Right atrium auricular region (tissue), 2 donors: ENCODE results near the gene IGF2. TPM values are rescaled to one million over a fixed set of nuclear protein-coding genes. Genes with fewer than 3 reads are reported as not detected.

Experiments used
- DNase-seq: peaks from one replicate; pipeline ENCODE4 v3.0.0-alpha.2; 2019; ENCODE audit warnings: low spot score
- H3K27ac ChIP-seq, 2 donors: fragments of 200-600 bp; sonication (generic); 1 replicate in 1 of 2; 2 replicates in 1 of 2; pipeline ENCODE4 v1.5.1; 2016 to 2019
- H3K27me3 ChIP-seq, 2 donors: fragments of 200-600 bp; sonication (generic); one replicate each; pipeline versions ENCODE4 v1.5.1 to v1.6.0; 2017 to 2019
- H3K36me3 ChIP-seq: fragments of 200-600 bp; sonication (generic); one replicate; pipeline ENCODE4 v1.5.1; 2016
- H3K4me1 ChIP-seq, 2 donors: fragments of 200-600 bp; sonication (generic); one replicate each; pipeline versions ENCODE4 v1.5.1 to v1.6.0; 2017 to 2019
- H3K4me3 ChIP-seq, 2 donors: fragments of 200-600 bp; sonication (generic); 1 replicate in 1 of 2; 2 replicates in 1 of 2; pipeline ENCODE4 v1.5.1; 2017 to 2019; ENCODE audit warnings: mild to moderate bottlenecking in 1 of 2, moderate library complexity in 1 of 2
- H3K9me3 ChIP-seq, 2 donors: fragments of 200-600 bp; sonication (generic); one replicate each; pipeline ENCODE4 v1.5.1; 2019
- total RNA-seq, 2 donors: library from RNA; depleted of rRNA; stranded (reverse); fragments of >200 nt; gene quantifications; one replicate each; pipeline ENCODE4 v1.1.0, GENCODE V29; 2016
- TF ChIP-seq, protein P1 (sequence below), 2 donors: fragments of 200-600 bp; sonication (generic); IDR thresholded peaks; one replicate each; pipeline ENCODE4 v1.5.1; 2019; ENCODE audit warnings: antibody characterized with exemption in 2 of 2

The IGF2 gene
- total RNA-seq, 2 donors from 2014 or later = 43.2 to 61.9 TPM

DNA sequence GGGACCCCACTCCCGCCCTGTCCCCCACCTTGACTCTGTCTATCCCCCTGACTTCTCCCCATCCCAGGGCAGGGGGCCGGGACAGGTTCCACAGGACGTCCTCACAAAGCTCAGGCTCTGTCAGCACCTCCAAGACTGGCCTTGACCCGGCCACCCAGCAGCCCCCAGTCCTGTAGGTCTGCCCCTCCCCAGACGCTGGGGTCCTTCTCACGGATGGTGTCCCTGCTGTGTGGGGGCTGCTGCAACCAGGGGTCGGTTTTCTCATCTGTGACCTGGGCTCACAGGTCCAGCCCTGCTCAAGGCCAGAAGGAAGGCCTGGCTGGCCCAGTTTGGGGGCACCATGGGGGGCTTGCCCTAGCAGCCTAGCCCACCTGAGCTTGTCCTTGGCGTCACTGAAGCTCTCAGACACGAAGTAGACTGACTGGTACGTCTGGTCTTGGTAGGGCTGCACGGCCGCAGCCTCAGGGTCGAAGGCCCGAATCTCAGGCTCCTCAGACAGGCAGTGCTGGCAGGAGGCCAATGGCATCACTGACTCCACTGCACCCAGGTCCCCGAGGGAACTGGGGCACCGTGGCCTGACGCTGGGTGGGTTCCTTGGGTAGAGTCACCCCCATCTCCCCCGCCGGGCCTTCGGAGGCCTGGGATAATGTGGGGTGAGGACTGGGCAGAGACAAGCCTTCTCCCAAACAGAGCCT, 25.8 kb upstream of the IGF2 start:
- no peaks in the 10 kb centered on the region for H3K9me3 ChIP-seq
- no peaks in the 10 kb centered on the region for H3K27me3 ChIP-seq
- no peak overlapping the region for H3K27ac ChIP-seq
- no peak overlapping the region for H3K4me3 ChIP-seq
- no peak for DNase-seq
- TF ChIP-seq, protein P1, sequence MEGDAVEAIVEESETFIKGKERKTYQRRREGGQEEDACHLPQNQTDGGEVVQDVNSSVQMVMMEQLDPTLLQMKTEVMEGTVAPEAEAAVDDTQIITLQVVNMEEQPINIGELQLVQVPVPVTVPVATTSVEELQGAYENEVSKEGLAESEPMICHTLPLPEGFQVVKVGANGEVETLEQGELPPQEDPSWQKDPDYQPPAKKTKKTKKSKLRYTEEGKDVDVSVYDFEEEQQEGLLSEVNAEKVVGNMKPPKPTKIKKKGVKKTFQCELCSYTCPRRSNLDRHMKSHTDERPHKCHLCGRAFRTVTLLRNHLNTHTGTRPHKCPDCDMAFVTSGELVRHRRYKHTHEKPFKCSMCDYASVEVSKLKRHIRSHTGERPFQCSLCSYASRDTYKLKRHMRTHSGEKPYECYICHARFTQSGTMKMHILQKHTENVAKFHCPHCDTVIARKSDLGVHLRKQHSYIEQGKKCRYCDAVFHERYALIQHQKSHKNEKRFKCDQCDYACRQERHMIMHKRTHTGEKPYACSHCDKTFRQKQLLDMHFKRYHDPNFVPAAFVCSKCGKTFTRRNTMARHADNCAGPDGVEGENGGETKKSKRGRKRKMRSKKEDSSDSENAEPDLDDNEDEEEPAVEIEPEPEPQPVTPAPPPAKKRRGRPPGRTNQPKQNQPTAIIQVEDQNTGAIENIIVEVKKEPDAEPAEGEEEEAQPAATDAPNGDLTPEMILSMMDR (IDR thresholded peaks at IDR 0.05) = no peak
- no peaks in the 10 kb centered on the region for H3K36me3 ChIP-seq
- peaks cover 0 to 16% of the 10 kb centered on the region in 2 donors for H3K4me1 ChIP-seq

- Histone ChIP-seq H3K27me3 (no peaks in the 10 kb centered on the region), H3K27ac (no peak overlapping the region), H3K9me3 (no peaks in the 10 kb centered on the region), H3K36me3 (no peaks in the 10 kb centered on the region), H3K4me1 (peaks cover 0 to 16% of the 10 kb centered on the region in 2 donors), H3K4me3 (no peak overlapping the region)
- DNase-seq = no peak
- TF ChIP-seq, protein P1 (IDR thresholded peaks at IDR 0.05) = no peak
Measured at GRCh38 chr11:2164081-2164480, 24.9 kb upstream of the IGF2 start.

GRCh38 chr11:2163428-2163978, 24.3 kb upstream of the IGF2 start:
- Histone ChIP-seq H3K27ac (no peak overlapping the region), H3K9me3 (no peaks in the 10 kb centered on the region), H3K27me3 (no peaks in the 10 kb centered on the region), H3K36me3 (no peaks in the 10 kb centered on the region), H3K4me1 (peaks cover 0 to 16% of the 10 kb centered on the region in 2 donors), H3K4me3 (no peak overlapping the region)
- TF ChIP-seq, protein P1 (IDR thresholded peaks at IDR 0.05) = no peak
- DNase-seq = no peak

DNA sequence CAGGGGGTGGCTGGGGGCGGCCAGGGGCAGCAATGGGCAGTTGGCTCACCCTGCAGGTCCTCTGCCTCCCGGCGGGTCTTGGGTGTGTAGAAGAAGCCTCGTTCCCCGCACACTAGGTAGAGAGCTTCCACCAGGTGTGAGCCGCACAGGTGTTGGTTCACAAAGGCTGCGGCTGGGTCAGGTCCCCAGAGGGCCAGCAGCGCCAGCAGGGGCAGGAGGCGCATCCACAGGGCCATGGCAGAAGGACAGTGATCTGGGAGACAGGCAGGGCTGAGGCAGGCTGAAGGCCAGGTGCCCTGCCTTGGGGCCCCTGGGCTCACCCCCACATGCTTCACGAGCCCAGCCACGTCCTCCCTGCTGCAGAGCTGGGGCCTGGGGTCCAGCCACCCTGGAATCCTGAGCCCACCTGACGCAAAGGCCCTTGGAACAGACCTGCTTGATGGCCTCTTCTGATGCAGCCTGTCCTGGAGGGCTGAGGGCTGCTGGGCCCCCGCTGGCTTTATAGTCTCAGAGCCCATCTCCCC, 21.6 kb upstream of the IGF2 start, which contains the start of gene INS:
Gene INS, minus strand, starts transcription at position 474 of the 524 bp plus-strand sequence. Its CDS starts 238 bp downstream, at position 236.
- H3K4me3 ChIP-seq = no peak within 1 kb of the TSS
- no peaks in the 10 kb centered on the region for H3K36me3 ChIP-seq
- DNase-seq = no peak
- H3K27me3 ChIP-seq = no peaks in the 10 kb centered on the region
- peaks cover 0 to 4% of the 10 kb centered on the region in 2 donors for H3K4me1 ChIP-seq
- no peaks in the 10 kb centered on the region for H3K9me3 ChIP-seq
- no peak within 1 kb of the TSS for H3K27ac ChIP-seq
- TF ChIP-seq, protein P1 (IDR thresholded peaks at IDR 0.05) = no peak

- TF ChIP-seq, protein P1 (IDR thresholded peaks at IDR 0.05) = no peak
- Histone ChIP-seq H3K4me1 (no peaks in the 10 kb centered on the region), H3K27me3 (no peaks in the 10 kb centered on the region), H3K27ac (no peak overlapping the region), H3K9me3 (no peaks in the 10 kb centered on the region), H3K4me3 (no peak overlapping the region), H3K36me3 (no peaks in the 10 kb centered on the region)
- DNase-seq = no peak
Measured at GRCh38 chr11:2159536-2160413, 20.6 kb upstream of the IGF2 start.
